Stomach (tissue), 4 donors: ENCODE measurements around the gene PTPRE.

ENCODE experiments used
- POLR2A ChIP-seq, 4 donors: fragments of 450-650 bp; IDR thresholded peaks; one replicate each; pipeline ENCODE4 v1.6.1; 2016; ENCODE audit warnings: antibody characterized with exemption in 4 of 4, control low read depth in 2 of 4, mild to moderate bottlenecking in 1 of 4, moderate library complexity in 1 of 4
- POLR2AphosphoS5 ChIP-seq, 3 donors: sonication (generic); formaldehyde crosslinking; IDR thresholded peaks; one replicate each; pipeline ENCODE4 v1.6.1; 2016; ENCODE audit warnings: antibody characterized with exemption in 3 of 3
- TF ChIP-seq, protein P1 (sequence below), 7 experiments: fragments of 450-650 bp in 4 of 7; fragments of 200-600 bp in 3 of 7; sonication (generic) in 3 of 7; IDR thresholded peaks; one replicate each; pipeline ENCODE4 v1.5.1; 2016 to 2019; ENCODE audit warnings: antibody characterized with exemption in 7 of 7, control low read depth in 2 of 7, mild to moderate bottlenecking in 1 of 7

DNA sequence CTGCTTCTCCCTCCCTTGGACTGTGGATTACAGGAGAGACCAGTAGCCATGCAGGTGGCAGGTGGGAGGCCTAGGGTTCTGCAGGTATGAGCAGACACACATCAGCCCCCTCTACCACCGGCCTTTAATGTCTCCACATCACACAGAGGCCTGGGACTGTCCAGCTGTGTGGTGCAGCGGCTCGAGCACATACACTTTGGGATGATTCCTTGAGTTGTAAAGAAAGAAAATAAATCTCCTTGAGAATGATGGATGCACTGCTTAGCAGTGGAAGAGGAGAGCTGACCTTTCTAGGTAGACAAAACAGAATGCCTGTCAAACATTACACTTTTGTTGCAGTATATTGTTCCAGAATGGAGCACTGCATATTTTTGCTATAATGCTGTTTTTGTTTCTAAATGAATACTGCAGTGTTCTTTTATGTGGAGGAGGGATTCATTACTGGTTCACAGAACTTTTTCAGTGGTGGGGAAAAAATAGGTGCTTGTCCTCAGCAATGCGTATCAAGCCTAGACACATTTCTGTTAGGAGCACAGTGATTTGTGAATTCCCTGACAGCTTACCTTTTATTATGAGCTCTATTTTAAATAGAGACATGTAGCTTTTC is 66.0 kb downstream of the PTPRE start:
- TF ChIP-seq, protein P1, sequence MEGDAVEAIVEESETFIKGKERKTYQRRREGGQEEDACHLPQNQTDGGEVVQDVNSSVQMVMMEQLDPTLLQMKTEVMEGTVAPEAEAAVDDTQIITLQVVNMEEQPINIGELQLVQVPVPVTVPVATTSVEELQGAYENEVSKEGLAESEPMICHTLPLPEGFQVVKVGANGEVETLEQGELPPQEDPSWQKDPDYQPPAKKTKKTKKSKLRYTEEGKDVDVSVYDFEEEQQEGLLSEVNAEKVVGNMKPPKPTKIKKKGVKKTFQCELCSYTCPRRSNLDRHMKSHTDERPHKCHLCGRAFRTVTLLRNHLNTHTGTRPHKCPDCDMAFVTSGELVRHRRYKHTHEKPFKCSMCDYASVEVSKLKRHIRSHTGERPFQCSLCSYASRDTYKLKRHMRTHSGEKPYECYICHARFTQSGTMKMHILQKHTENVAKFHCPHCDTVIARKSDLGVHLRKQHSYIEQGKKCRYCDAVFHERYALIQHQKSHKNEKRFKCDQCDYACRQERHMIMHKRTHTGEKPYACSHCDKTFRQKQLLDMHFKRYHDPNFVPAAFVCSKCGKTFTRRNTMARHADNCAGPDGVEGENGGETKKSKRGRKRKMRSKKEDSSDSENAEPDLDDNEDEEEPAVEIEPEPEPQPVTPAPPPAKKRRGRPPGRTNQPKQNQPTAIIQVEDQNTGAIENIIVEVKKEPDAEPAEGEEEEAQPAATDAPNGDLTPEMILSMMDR (IDR thresholded peaks at IDR 0.05): no peak
- TF ChIP-seq POLR2A (IDR thresholded peaks at IDR 0.05) (no peak), POLR2AphosphoS5 (IDR thresholded peaks at IDR 0.05) (no peak)
